ENCODE measurements around the gene LAMA3.

Gene LAMA3

DNA sequence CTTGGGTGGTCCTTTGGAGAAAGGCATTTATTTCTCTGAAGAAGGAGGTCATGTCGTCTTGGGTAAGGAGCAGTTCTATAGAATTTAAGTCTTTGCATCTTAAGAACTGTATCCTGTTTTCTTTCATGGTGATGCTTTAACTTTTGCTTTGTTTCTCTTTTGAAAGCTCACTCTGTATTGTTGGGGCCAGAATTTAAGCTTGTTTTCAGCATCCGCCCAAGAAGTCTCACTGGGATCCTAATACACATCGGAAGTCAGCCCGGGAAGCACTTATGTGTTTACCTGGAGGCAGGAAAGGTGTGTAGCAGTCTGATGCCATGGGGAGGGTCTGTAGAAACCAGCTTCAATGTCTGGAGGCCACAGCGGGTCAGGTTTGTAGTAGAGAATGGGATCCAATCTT, 260.6 kb downstream of the LAMA3 start:
- DNase-seq = no peak

DNA sequence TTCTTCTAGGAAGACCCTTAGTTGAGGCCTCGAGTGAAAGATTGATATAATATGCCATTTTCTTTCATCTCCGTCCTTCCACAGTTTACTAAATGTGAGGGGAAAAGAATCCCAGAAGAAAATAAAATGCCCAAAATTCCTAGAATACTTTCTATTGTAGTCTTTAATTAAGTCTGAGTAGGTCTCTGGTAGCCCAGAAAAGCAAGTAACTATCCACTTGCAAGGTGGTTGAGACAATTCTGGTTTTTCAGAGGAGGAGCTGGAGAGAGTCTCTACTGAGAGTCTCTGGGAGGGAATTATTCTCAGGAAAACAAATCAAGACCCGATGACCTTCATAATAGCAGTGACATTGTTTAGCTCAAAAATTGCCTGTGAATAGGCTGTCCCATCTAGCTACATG, 261.4 kb downstream of the LAMA3 start:
- no peak for DNase-seq

DNA sequence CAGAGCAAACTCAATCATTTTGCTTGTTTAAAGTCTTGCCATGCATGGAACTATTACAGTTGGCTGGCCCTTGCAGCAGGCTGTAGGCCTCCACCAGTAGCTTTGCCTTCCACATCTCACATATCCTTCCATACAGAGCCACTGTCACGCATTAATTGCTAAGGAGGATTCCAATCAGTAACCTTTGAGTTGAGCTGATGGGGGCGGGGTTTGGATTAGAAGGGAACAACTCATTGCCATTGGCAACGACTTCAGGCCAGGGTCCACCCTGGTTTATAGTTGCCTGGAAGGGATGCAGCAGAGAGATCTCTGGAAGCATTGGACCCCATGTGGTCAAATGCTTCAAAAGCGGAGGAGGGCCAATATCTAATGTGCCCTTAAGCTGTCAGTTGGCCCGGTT, 262.0 kb downstream of the LAMA3 start:
- no peak for DNase-seq

DNA sequence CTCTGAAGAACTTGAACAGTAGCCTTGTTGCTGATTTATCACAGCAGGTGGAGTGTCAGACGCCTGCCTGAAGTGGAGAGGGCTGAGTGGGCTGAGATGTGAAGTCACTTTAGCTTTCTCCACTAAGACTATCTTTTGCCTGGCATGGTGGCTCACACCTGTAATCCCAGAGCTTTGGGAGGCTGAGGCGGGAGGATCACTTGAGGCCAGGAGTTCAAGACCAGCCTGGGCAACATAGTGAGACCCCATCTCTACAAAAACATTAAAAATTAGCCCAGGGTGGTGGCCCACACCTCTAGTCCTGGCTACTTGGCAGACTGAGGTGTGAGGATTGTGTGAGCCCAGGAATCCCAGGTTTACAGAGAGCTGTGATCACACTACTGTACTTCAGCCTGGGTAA, 264.7 kb downstream of the LAMA3 start:
- no peak for DNase-seq

DNA sequence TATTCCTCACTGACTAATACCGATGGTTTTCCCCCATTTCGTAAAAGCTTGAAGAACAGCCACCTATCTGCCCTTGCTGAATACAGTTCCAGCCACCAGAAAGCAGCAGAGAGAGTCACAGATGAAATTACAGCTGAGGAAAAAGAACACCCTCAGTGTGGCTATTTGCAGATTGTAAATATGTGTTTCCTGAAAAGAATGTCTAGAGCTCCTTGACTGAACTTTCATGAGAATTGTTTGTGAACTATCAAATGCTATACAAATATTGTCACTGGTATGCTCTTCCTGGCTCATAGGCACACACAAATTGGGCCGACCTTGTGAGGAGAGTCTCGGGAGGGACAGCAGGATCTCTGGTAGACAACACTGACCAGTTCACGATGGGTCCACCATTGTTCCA, 267.2 kb downstream of the LAMA3 start:
- DNase-seq = no peak

DNA sequence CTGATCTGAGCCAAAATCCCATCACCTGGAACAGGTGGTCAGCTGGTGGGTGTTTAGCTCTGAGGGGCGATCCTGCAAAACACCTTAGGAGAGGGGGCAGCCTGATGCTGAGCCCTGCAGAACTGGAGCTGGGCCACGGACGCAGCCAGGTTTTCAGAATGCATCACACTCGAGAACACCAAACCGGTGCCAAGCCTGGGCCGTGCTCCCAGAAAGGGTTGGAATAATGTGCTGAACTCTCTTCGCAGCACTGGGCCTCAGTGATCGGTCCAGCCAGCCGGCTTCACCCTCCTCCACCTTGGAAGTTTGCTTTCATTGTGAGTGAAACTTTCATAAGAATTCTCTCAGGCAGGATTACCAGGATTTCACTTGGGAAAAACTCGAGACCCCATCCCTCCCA, 268.8 kb downstream of the LAMA3 start:
- no peak for DNase-seq

DNA sequence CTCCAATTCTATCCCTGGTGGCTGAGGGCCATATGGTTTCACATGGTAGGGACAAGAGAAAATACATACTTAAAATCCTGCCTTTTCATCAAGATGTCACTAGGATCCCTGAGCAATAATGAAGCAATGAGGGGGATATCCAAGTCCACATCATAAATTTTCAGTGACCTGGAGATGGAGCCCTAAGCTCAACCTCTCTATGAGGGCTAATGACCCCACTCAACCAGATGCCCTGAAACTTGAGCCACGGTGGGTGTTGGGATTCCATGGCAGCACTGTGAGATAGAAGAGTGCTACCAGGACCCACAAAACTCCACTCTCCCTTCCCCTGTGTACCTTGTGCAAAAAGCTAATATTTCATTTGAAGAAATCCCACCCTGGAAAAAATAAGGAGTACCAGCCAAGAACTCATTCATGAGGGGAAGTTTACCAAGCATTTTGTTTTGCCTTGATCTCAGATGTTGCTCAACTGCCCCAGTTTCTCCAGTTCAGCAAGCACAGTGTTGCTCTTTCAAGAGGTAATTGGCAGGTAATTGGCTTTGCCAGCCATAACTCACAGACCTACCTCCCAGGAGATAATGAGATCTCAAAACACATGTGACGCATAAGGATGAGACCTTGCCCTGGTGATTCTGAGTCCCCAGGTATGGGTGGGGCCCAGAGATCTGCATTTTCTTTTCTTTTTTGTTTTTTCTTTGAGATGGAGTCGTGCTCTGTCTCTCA, 274.4 kb downstream of the LAMA3 start:
- no peak for DNase-seq

DNA sequence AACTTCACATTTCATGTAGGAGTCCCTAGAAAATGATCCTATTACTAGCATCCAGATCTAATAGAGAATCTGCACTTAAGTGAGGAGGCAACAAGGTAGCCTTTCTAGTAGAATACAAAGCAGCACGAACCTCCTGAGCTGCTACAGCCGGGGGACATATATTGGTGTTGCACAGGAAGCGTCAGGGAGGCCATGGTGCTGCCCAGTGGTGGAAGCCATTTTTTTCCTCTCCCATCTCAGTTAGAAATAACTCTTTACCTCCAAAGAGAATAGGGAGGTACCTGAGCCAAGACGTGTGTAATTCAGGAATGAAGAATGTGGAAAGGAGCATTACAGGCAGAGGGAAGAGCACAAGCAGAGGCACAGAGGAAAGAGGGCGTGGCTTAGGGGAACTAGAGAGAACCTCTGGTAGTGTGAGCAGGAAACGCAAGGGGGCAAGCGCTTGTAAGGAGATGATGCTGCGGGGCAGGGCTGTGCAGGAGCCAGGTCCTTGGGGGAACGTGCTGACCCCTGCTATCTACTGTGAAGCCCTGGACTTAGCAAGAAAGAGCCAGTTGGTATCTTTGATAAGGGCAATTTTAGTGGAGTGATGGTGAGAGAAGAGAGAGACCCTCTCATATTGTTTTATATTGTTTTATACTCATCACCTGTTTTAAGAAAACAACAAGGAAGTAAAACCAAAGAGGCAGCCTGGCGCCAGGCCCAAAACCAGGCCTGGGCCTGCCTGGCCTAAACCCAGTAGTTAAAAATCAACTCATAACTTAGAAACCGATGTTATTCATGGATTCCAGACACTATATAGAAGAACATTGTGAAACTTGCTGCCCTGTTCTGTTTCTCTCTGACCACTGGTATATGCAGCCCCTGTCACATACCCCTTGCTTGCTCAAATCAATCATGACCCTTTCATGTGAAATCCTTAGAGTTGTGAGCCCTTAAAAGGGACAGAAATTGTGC, 275.3 kb downstream of the LAMA3 start:
- peak; percentile 28 for DNase-seq

DNA sequence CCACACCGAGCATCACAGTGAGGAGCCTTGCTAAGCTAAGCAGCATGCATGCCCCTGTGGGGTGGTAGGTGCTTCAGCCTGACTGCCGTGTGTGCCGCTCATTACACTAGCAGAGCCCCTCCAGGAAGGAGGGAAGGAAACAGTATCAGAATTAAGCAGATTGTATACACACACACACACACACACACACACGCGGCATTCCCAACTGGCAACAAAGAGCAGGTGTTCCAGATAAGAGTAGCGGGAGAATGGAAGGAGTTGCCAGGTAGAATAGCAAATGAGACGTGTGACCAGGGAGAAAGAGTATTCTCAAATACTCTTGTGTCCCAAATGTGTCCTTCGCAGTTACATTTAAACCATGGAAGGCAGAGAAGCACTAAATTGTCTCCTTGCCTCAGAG, 277.7 kb downstream of the LAMA3 start:
- DNase-seq = no peak

DNA sequence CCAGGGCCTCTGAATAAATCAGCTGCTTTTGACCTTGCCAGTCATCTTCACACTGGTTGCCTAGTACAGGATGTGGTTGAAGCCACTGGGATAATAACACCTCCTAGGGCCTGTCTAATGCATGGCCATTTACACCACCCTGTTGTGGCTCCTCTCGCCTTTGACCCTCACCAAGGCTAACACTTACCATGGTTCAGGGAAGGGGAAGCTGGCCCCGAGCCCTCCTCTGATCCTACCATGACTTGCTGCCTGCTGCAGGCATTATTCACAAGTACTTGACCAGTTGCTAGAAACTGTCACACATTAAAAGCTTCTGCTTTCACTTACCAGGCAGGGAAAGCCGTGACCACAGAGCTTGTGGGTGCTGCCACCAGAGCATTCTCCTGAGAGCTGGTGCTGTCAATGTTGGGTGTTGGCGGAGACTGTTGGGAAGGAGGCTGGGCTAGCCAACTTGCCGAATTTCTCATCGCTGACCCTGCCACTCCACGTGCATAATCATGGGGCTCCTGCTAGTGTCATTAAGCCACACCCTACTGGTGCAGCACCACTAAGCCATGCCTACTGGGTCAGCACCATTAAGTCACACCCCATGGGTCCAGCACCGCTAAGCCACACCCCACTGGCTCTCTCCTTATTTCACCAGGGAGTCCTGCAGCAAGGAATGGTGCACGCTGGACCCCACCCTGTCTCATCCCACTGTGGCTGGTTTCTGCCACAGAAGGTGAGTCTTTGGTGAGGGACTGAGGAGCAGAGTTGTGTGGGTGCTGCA, 278.3 kb downstream of the LAMA3 start:
- DNase-seq = no peak

DNA sequence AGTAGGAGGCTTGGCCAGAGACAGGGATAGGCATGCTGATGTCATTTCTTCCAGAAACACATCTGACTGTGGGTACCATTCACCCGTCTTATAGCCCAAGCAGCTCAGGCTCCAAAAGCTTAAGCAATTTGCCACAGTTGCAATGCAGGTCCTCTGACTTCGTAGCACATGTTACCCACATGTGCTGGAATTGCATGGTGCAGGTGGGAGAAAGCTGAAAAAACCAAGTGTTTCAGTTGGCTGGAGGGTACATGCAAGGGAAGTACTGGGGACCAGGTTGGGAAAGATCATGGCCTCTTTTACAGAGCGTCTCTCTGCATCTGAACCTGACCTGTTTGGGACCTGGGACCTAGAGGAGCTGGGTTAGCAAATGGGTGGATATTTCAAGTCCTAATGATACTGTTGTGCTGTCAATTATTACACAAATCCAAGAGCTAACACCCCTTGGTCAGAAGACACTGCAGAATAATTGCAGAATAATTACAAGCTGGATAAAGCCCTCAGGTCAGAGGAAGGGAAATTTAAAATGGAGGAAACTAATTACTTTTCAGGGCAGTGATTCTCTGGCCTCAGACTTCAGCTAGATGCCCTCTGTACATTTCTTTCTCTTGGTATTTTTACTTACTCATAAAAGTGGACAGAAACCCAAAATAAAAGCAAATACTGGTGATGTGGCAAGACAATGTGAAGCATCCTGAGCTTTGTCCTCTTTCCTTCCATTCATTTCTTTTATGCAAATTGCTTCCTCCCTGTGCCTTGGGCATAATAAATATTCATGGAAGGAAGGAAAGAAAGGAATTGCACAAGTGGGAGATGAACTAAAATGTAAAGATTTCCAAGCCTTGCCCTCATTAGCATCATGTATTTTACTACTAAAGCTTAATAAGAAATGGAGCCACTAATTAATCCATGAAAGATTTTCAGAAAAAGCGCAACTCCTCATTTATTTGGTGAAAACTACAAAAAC, 279.7 kb downstream of the LAMA3 start:
- DNase-seq = no peak

DNA sequence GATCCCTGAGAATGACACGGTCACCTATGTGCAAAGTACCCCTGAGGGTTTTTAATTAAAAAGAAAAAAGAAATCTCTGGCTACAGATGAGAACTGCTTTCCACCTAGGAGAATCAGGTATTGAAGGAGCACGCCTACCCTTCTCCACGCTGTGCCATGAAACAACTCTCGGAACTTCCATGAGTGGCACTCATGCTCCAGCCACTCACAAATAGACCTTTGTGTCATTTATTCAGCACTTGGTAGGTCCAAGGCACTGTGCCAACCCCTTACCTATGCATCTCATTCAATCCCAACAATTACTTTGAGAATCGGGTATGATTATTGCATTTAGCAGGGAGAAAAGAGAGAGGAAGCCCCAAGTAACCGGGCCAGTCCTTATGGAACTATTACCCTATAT, 280.4 kb downstream of the LAMA3 start:
- DNase-seq = no peak

DNA sequence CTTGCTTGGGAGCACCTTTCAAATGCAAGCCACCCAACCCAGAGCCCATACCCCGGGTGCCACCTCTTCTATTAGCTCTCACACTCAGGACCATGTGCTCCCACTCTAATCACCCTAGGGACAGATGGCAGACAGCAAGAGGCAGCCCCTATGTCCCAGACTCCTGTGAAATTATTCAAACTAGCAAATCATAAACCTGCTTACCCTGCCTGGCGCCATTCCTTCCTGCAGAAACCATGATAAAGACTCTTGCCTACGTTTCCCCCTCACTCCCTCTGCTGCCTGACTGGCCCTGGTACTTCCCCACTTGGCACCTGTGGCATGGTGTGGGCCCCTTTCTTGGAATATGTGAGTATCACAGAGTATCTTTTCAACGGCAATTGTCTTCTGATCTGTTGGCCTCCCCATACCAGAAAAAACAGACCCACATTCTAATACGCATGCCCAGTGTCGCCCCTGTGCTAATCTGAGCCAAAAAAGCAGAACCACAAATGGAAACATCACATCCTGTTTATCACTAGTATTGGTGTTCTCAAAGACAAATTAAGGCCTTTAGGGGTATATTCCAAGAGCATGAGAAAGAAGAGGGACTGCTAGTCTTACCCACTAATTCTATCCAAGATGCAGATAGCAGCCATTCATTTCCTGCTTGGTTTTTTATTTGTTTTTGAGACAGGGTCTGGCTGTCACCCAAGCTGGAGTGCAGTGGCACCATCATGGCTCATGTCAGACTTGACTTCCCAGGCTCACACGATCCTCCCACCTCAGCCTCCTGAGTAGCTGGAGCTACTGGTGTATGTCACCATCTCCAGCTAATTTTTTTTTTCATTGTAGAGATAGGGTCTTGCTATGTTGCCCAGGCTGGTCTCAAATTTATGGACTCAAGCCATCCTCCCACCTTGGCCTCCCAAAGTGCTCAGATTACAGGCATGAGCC, 281.2 kb downstream of the LAMA3 start:
- no peak for DNase-seq

DNA sequence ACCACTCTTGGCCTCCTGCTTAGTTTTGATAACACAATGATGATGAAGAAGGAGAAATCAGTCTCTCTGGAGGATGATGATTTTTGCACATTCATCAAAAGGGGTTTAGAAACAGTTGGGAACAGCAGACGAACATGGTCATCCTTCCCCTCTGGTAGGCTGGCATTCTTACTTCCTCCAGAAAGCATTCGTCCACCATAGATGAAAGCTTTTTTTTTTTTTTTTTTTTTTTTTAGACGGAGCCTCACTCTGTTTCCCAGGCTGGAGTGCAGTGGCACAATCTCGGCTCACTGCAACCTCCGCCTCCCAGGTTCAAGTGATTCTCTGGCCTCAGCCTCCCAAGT, 281.8 kb downstream of the LAMA3 start:
- no peak for DNase-seq

DNA sequence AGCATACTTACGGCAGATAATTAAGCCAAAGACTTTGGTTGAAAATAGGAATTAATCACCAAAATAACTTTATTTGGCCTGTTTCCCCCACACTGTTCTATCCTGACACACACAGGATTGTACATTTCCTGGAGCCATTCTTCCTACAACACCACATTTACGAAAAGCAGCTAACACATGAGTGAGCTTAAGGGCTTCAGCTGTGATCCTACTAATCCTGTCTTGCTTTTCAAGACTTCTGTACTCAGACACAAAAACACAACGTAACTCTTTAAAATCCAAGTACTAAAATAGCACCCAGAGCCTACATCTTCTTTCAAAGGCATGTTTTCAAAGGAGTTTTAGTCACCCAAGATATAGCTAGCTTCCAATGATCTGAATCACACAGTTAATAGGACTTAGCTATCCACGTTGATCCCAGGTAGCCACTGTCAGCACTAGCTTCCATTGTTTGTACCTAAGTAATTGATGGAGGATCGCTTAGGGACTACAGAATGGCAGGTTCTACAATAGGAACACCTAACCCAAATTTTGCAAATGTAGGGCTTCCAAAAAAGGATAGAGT, 282.5 kb downstream of the LAMA3 start:
- no peak for DNase-seq

DNA sequence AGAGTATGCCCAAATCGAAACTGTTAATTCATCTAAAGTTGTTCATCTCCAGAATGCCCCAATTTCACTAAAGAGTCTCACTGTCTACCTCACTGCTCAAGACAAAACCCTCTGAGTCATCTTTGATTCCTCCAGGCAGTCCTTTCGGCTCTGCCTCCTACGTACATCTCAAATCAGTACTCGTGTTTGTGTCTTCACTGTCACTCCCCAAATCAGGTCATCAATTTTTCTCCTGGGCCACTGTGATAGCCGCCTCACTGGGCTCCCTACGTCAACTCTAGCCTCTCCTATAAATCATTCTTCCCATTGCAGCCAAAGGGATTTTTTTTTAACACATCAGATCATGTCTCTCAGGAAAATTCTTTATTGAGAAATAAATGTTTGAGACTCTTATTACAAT, 283.2 kb downstream of the LAMA3 start:
- DNase-seq = no peak

DNA sequence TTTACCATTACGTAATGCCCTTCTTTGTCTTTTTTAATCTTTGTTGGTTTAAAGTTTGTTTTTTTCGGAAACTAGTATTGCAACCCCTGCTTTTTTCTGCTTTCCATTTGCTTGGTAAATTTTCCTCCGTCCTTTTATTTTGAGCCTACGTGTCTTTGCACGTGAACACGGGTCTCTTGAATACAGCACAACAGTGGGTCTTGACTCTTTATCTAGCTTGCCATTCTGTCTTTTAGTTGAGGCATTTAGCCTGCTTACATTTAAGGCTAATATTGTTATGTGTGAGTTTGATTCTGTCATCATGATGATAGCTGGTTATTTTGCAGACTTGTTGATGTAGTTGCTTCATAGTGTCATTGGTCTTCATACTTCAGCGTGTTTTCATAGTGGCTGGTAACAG, 287.9 kb downstream of the LAMA3 start:
- DNase-seq = no peak

DNA sequence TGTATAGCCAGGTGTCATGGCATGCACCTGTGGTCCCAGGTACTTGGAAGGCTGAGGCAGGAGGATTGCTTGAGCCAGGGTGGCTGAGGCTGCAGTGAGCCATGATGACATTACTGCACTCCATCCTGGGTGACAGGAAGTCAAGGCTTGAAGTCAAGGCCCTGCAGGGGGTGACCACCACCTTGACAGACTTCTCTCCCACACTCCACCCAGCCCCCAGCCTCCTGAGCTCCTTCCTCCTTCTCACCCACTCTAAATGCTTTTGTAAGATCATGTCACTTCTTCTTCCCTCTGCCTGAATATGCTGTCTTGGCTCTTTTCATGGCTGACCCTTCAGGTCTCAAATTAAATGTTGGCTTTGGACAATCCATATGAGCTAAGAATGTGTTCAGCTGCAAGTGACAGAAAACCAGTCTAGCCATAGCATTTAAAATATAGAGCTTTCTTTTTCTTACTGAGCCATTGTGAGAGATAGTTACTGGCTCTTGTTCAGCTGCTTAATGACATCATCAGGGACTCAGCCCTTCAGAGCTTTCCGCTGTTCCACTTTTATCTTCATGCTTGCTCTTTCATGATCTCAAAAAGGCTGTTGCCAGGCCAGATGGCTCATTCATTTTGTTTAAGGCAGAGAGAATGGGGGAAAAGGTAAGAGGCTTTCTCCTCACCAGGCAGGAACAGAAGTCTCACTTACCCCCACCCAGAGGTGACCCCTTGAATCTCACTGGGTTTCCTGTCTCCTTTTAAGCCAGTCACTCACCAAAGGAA, 288.6 kb downstream of the LAMA3 start:
- DNase-seq = no peak

DNA sequence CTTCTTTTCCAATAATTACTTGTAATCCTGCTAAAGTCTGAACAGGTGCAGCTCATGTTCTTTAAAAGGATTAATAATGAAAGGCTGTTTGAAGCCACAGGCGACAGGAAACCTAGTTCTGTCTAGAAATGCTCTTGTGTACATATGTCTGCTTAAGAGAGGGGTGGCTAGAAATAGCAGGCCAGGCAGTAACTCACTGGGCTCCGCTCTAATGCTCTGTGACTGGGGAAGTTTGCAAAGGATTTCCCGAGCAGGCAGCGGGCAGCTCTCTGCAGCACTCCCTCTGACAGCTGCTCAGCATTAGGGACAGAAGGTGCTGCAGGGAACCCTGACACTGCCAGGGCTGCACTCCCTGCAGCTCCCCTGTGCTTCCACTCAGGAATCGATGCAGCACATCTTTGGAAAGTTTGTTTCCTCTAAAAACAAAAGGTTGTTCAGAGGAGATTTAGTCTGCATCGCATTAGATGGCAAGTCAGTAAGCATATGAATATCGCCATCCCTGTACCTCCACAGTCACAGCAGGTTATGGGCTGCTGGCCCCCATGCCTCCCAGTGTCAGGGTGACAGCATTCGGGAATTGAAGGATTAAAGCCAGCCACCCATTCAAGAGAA, 292.2 kb downstream of the LAMA3 start:
- no peak for DNase-seq
